ENCODE data around the gene PIGN.

The PIGN gene

GRCh38 chr18:62033756-62034155, 153.1 kb downstream of the PIGN start:
- no peaks in the 10 kb centered on the region for H3K36me3 ChIP-seq (replicated peaks; ENCODE audit: low read depth, low read length)
- H3K4me3 ChIP-seq (ENCODE audit: low read length): no peak overlapping the region
- no peak overlapping the region for H3K27ac ChIP-seq (ENCODE audit: low read length)
- H3K4me1 ChIP-seq (ENCODE audit: low read length): no peaks in the 10 kb centered on the region
- no peaks in the 10 kb centered on the region for H4K20me1 ChIP-seq (ENCODE audit: insufficient read depth, low read length)
- H3K27me3 ChIP-seq (ENCODE audit: low read depth, low read length): peaks cover 27% of the 10 kb centered on the region
- no peak overlapping the region for H3K4me2 ChIP-seq (ENCODE audit: low read length)
- H2AFZ ChIP-seq (ENCODE audit: low read depth, low read length): no peak overlapping the region
- TF ChIP-seq, protein P1, sequence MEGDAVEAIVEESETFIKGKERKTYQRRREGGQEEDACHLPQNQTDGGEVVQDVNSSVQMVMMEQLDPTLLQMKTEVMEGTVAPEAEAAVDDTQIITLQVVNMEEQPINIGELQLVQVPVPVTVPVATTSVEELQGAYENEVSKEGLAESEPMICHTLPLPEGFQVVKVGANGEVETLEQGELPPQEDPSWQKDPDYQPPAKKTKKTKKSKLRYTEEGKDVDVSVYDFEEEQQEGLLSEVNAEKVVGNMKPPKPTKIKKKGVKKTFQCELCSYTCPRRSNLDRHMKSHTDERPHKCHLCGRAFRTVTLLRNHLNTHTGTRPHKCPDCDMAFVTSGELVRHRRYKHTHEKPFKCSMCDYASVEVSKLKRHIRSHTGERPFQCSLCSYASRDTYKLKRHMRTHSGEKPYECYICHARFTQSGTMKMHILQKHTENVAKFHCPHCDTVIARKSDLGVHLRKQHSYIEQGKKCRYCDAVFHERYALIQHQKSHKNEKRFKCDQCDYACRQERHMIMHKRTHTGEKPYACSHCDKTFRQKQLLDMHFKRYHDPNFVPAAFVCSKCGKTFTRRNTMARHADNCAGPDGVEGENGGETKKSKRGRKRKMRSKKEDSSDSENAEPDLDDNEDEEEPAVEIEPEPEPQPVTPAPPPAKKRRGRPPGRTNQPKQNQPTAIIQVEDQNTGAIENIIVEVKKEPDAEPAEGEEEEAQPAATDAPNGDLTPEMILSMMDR (IDR thresholded peaks at IDR 0.05; ENCODE audit: low read depth, low read length): no peak
- no peaks in the 10 kb centered on the region for H3K9me3 ChIP-seq (ENCODE audit: insufficient read depth, low read length)
- no peaks in the 10 kb centered on the region for H3K79me2 ChIP-seq (ENCODE audit: low read length)
- no peak overlapping the region for H3K9ac ChIP-seq (ENCODE audit: low read length)

DNA sequence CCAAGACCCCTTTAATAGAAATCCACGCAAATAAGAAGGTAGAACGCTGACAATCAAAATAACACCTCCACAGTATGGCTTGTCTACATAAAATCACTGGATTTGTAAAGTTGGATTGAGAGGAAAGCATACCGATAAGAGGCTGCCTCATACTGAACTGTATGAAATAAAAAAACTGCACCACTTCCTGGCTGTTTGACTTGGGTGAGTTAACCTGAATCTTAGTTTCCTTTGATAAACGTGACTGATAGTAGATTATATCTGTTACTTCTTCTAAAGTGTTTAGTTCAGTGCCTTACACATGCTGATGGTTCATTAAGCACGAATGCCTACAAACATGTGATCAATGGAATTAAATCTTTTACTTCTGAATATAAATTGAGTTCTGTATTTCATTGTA, 153.6 kb downstream of the PIGN start:
- Histone ChIP-seq H3K27me3 (ENCODE audit: low read depth, low read length) (peaks cover 33% of the 10 kb centered on the region), H3K36me3 (replicated peaks; ENCODE audit: low read depth, low read length) (no peaks in the 10 kb centered on the region), H3K79me2 (ENCODE audit: low read length) (no peaks in the 10 kb centered on the region), H4K20me1 (ENCODE audit: insufficient read depth, low read length) (no peaks in the 10 kb centered on the region), H3K4me2 (ENCODE audit: low read length) (no peak overlapping the region), H2AFZ (ENCODE audit: low read depth, low read length) (no peak overlapping the region), H3K4me1 (ENCODE audit: low read length) (no peaks in the 10 kb centered on the region), H3K9me3 (ENCODE audit: insufficient read depth, low read length) (no peaks in the 10 kb centered on the region), H3K9ac (ENCODE audit: low read length) (no peak overlapping the region), H3K4me3 (ENCODE audit: low read length) (no peak overlapping the region), H3K27ac (ENCODE audit: low read length) (no peak overlapping the region)
- TF ChIP-seq, protein P1 (IDR thresholded peaks at IDR 0.05; ENCODE audit: low read depth, low read length): no peak
- TF ChIP-seq EZH2phosphoT487 (IDR thresholded peaks at IDR 0.05; ENCODE audit: low read depth): no peak

- Histone ChIP-seq H4K20me1 (ENCODE audit: insufficient read depth, low read length) (no peaks in the 10 kb centered on the region), H3K4me2 (ENCODE audit: low read length) (no peak overlapping the region), H3K36me3 (replicated peaks; ENCODE audit: low read depth, low read length) (no peaks in the 10 kb centered on the region), H3K4me3 (ENCODE audit: low read length) (no peak overlapping the region), H3K79me2 (ENCODE audit: low read length) (no peaks in the 10 kb centered on the region), H3K27me3 (ENCODE audit: low read depth, low read length) (peaks cover 57% of the 10 kb centered on the region), H3K4me1 (ENCODE audit: low read length) (no peaks in the 10 kb centered on the region), H3K9ac (ENCODE audit: low read length) (no peak overlapping the region), H3K27ac (ENCODE audit: low read length) (no peak overlapping the region), H2AFZ (ENCODE audit: low read depth, low read length) (no peak overlapping the region), H3K9me3 (ENCODE audit: insufficient read depth, low read length) (no peaks in the 10 kb centered on the region)
- TF ChIP-seq, protein P1 (IDR thresholded peaks at IDR 0.05; ENCODE audit: low read depth, low read length): peak; percentile 38
- no peak for TF ChIP-seq EZH2phosphoT487 (IDR thresholded peaks at IDR 0.05; ENCODE audit: low read depth)
Observed at GRCh38 chr18:62030091-62030985, 156.5 kb downstream of the PIGN start.

GRCh38 chr18:62028715-62029114, 158.1 kb downstream of the PIGN start:
- Histone ChIP-seq H3K36me3 (replicated peaks; ENCODE audit: low read depth, low read length) (no peaks in the 10 kb centered on the region), H3K4me3 (ENCODE audit: low read length) (no peak overlapping the region), H3K4me1 (ENCODE audit: low read length) (no peaks in the 10 kb centered on the region), H3K4me2 (ENCODE audit: low read length) (no peak overlapping the region), H3K9ac (ENCODE audit: low read length) (no peak overlapping the region), H3K79me2 (ENCODE audit: low read length) (no peaks in the 10 kb centered on the region), H3K9me3 (ENCODE audit: insufficient read depth, low read length) (no peaks in the 10 kb centered on the region), H3K27me3 (ENCODE audit: low read depth, low read length) (peaks cover 73% of the 10 kb centered on the region), H2AFZ (ENCODE audit: low read depth, low read length) (no peak overlapping the region), H3K27ac (ENCODE audit: low read length) (no peak overlapping the region), H4K20me1 (ENCODE audit: insufficient read depth, low read length) (no peaks in the 10 kb centered on the region)
- TF ChIP-seq, protein P1 (IDR thresholded peaks at IDR 0.05; ENCODE audit: low read depth, low read length): no peak
